SU-DHL-6 (cell line): ENCODE results near the gene DNAJC5G.

Source experiments
- H2AFZ ChIP-seq: fragments of 200-600 bp; sonication (generic); 2 replicates; pipeline ENCODE4 v1.6.1; 2014; ENCODE audit warnings: low read depth, mild to moderate bottlenecking, moderate library complexity, mixed read lengths, antibody characterized with exemption, low read length; ENCODE audit not compliant: severe bottlenecking
- H3F3A ChIP-seq: fragments of 200-600 bp; shearing (Covaris generic); 2 replicates; pipeline ENCODE4 v1.6.0; 2016; ENCODE audit warnings: antibody characterized with exemption, mild to moderate bottlenecking; ENCODE audit not compliant: insufficient read depth
- H3K27ac ChIP-seq: fragments of 200-600 bp; sonication (generic); 2 replicates; pipeline ENCODE4 v1.5.1; 2016; ENCODE audit warnings: low read depth, mild to moderate bottlenecking, low read length, moderate library complexity, mixed read lengths
- H3K27me3 ChIP-seq: fragments of 200-600 bp; sonication (generic), shearing (Covaris generic); 2 replicates; pipeline ENCODE4 v1.6.0; 2014; ENCODE audit warnings: mild to moderate bottlenecking, low read length
- H3K36me3 ChIP-seq: fragments of 200-600 bp; sonication (generic); 2 replicates; pipeline ENCODE4 v1.6.1; 2014; ENCODE audit warnings: mild to moderate bottlenecking, low read length, mixed read lengths
- H3K4me2 ChIP-seq: fragments of 300-600, 200-600 bp; shearing (Covaris generic), sonication (generic); 2 replicates; pipeline ENCODE4 v1.6.0; 2014; ENCODE audit warnings: low read length, low read depth, mild to moderate bottlenecking; ENCODE audit not compliant: poor library complexity, severe bottlenecking
- H3K4me3 ChIP-seq: fragments of 200-600 bp; sonication (generic); 2 replicates; pipeline ENCODE4 v1.5.1; 2014; ENCODE audit warnings: antibody characterized with exemption, low read length, mild to moderate bottlenecking, mixed read lengths; ENCODE audit not compliant: insufficient read depth, poor library complexity, severe bottlenecking
- H3K79me2 ChIP-seq: fragments of 200-600 bp; sonication (generic); 2 replicates; pipeline ENCODE4 v1.6.1; 2014; ENCODE audit warnings: mild to moderate bottlenecking, low read length, moderate library complexity; ENCODE audit not compliant: insufficient read depth
- H3K9ac ChIP-seq: fragments of 200-600 bp; sonication (generic); 2 replicates; pipeline ENCODE4 v1.7.0; 2014; ENCODE audit warnings: mild to moderate bottlenecking, low read length
- H3K9me2 ChIP-seq: fragments of 200-600 bp; sonication (generic); replicated peaks from 2 replicates; pipeline ENCODE4 v1.6.1; 2014; ENCODE audit warnings: low read length; ENCODE audit not compliant: insufficient read depth
- H3K9me3 ChIP-seq: fragments of 200-600 bp; sonication (generic); 2 replicates; pipeline ENCODE4 v1.6.1; 2014; ENCODE audit warnings: low read length, mixed read lengths; ENCODE audit not compliant: insufficient read depth
- H4K20me1 ChIP-seq: fragments of 200-600 bp; sonication (generic); 2 replicates; pipeline ENCODE4 v1.6.1; 2014; ENCODE audit warnings: low read depth, mild to moderate bottlenecking, antibody characterized with exemption, low read length, moderate library complexity, mixed read lengths
- EZH2phosphoT487 ChIP-seq: fragments of 200-600 bp; sonication (generic), shearing (Covaris generic); conservative IDR thresholded peaks from 2 replicates; pipeline ENCODE4 v1.6.1; 2018; ENCODE audit warnings: mild to moderate bottlenecking, antibody characterized with exemption, low read length, moderate library complexity, mixed read lengths
- TF ChIP-seq, protein P1 (sequence below): fragments of 200-600 bp; sonication (generic); IDR thresholded peaks from one replicate; pipeline ENCODE4 v1.5.1; 2017; ENCODE audit warnings: antibody characterized with exemption, mild to moderate bottlenecking, low read length, moderate library complexity; ENCODE audit not compliant: insufficient read depth, poor library complexity, severe bottlenecking

The DNAJC5G gene

DNA sequence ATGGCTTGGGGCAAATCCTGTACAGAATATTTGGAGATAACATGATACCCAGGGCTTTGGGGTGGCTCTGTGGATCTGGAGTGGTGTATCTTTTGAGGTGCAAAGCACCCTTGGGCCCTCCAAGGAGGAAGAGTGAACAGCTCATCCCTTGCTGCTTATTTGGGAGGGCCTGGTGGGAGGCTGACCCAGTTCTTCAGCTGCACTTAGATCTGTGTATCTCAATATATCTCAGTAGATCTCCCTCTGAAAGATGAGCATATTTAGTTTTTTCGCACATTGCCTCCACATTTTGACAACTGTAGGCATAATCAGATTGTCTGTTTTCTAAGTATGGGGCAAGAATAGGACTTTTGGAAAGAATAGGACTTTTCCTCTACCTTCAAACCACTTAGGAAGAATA lies 9.8 kb downstream of the DNAJC5G start:
- Histone ChIP-seq H2AFZ (no peak overlapping the region), H3K4me3 (no peak overlapping the region), H3K27ac (no peak overlapping the region), H3F3A (no peaks in the 10 kb centered on the region), H3K9me2 (no peaks in the 10 kb centered on the region), H3K79me2 (no peaks in the 10 kb centered on the region), H3K36me3 (no peaks in the 10 kb centered on the region), H3K4me2 (no peak overlapping the region), H3K9ac (no peak overlapping the region), H4K20me1 (no peaks in the 10 kb centered on the region), H3K9me3 (no peaks in the 10 kb centered on the region), H3K27me3 (no peaks in the 10 kb centered on the region)
- TF ChIP-seq EZH2phosphoT487: no peak
- TF ChIP-seq, protein P1, sequence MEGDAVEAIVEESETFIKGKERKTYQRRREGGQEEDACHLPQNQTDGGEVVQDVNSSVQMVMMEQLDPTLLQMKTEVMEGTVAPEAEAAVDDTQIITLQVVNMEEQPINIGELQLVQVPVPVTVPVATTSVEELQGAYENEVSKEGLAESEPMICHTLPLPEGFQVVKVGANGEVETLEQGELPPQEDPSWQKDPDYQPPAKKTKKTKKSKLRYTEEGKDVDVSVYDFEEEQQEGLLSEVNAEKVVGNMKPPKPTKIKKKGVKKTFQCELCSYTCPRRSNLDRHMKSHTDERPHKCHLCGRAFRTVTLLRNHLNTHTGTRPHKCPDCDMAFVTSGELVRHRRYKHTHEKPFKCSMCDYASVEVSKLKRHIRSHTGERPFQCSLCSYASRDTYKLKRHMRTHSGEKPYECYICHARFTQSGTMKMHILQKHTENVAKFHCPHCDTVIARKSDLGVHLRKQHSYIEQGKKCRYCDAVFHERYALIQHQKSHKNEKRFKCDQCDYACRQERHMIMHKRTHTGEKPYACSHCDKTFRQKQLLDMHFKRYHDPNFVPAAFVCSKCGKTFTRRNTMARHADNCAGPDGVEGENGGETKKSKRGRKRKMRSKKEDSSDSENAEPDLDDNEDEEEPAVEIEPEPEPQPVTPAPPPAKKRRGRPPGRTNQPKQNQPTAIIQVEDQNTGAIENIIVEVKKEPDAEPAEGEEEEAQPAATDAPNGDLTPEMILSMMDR: no peak

DNA sequence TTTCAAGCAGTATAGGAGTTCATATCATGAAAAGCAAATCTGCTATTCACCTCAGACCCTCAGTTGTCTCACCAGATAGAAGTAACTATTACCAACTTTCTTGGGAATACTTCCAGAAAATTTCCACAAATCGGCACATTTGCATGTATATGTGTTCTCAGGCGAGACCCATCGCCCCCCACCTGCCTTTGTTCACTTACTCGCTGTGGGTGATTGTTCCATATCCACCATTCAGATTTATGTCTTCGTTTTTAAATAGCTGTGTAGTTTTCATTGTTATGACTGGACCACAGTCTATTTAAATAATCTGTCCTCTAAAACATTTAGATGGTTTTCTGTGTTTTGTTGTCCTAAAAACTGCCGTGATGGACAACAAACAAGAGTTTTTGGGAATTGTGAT lies 10.2 kb downstream of the DNAJC5G start:
- H3K36me3 ChIP-seq: no peaks in the 10 kb centered on the region
- H3K4me3 ChIP-seq: no peak overlapping the region
- H3K4me2 ChIP-seq: no peak overlapping the region
- H2AFZ ChIP-seq: no peak overlapping the region
- H3K9me2 ChIP-seq: no peaks in the 10 kb centered on the region
- no peaks in the 10 kb centered on the region for H3F3A ChIP-seq
- H3K27ac ChIP-seq: no peak overlapping the region
- H4K20me1 ChIP-seq: no peaks in the 10 kb centered on the region
- TF ChIP-seq EZH2phosphoT487: no peak
- TF ChIP-seq, protein P1: no peak
- no peaks in the 10 kb centered on the region for H3K27me3 ChIP-seq
- no peaks in the 10 kb centered on the region for H3K79me2 ChIP-seq
- no peaks in the 10 kb centered on the region for H3K9me3 ChIP-seq
- H3K9ac ChIP-seq: no peak overlapping the region

DNA sequence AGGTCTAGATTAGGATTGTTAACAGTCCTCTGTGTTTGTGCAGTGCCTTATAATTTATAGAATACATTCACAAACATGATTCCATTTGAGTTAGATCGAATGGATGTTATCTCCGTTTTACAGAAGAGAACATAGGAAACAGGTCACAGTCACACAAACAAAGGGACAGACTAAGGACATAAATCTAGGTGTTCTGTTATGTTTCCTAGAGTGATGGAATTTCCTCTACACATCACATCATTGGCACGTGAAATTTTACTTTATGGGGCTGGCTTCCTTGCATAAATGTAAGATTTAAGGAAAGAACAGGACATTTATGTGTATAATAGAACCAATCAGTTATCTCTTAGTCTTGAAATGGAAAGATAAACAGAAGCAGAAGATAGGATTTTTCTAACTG lies 13.4 kb downstream of the DNAJC5G start:
- H2AFZ ChIP-seq: no peak overlapping the region

More for the DNA sequence above, 13.4 kb downstream of the DNAJC5G start:
- H3K79me2 ChIP-seq: no peaks in the 10 kb centered on the region
- no peaks in the 10 kb centered on the region for H3K36me3 ChIP-seq
- no peaks in the 10 kb centered on the region for H3K27me3 ChIP-seq
- no peak overlapping the region for H3K4me2 ChIP-seq
- TF ChIP-seq, protein P1: no peak
- no peak for TF ChIP-seq EZH2phosphoT487
- no peaks in the 10 kb centered on the region for H3K9me3 ChIP-seq
- H3K9me2 ChIP-seq: no peaks in the 10 kb centered on the region
- H4K20me1 ChIP-seq: no peaks in the 10 kb centered on the region
- H3F3A ChIP-seq: no peaks in the 10 kb centered on the region
- no peak overlapping the region for H3K27ac ChIP-seq
- no peak overlapping the region for H3K9ac ChIP-seq
- H3K4me3 ChIP-seq: no peak overlapping the region
